Heart right ventricle (tissue), 16 donors: Measurements from ENCODE around the gene SKAP1. TPM values are rescaled to one million over a fixed set of nuclear protein-coding genes. Genes with fewer than 3 reads are reported as not detected.

Experiments
- ATAC-seq, 8 donors: fragments of 200-7000 bp; cut with Tn5 transposase; one replicate each; pipeline ENCODE4 v1.9.1; 2020; ENCODE audit warnings: mild to moderate bottlenecking in 8 of 8, moderate library complexity in 8 of 8, moderate number of reproducible peaks in 1 of 8
- DNase-seq, 2 donors: peaks; one replicate each; pipeline ENCODE4 v3.0.0-alpha.2; 2020
- H3K27ac ChIP-seq, 10 donors: fragments of 200-600 bp; sonication (generic) in 2 of 10; one replicate each; pipeline versions ENCODE4 v1.5.0 to v1.8.0; 2020 to 2022; ENCODE audit warnings: mild to moderate bottlenecking in 3 of 10
- H3K27me3 ChIP-seq, 7 donors: fragments of 200-600 bp; one replicate each; pipeline ENCODE4 v1.8.0; 2021 to 2022; ENCODE audit warnings: mild to moderate bottlenecking in 2 of 7
- H3K36me3 ChIP-seq, 9 donors: fragments of 200-600 bp; sonication (generic) in 1 of 9; one replicate each; pipeline versions ENCODE4 v1.5.0 to v1.8.0; 2020 to 2022; ENCODE audit warnings: mild to moderate bottlenecking in 2 of 9
- H3K4me1 ChIP-seq, 9 donors: fragments of 200-600 bp; sonication (generic) in 1 of 9; one replicate each; pipeline versions ENCODE4 v1.5.0 to v1.8.0; 2020 to 2022; ENCODE audit warnings: mild to moderate bottlenecking in 4 of 9
- H3K4me3 ChIP-seq, 10 donors: fragments of 200-600 bp; sonication (generic) in 2 of 10; one replicate each; pipeline versions ENCODE4 v1.5.0 to v1.8.0; 2020 to 2022; ENCODE audit warnings: mild to moderate bottlenecking in 7 of 10, moderate library complexity in 2 of 10
- H3K9me3 ChIP-seq, 11 donors: fragments of 200-600 bp in 10 of 11; sonication (generic) in 2 of 11; one replicate each; pipeline versions ENCODE4 v1.5.0 to v1.8.0; 2013 to 2022; ENCODE audit warnings: mild to moderate bottlenecking in 2 of 11, control low read depth in 1 of 11, moderate library complexity in 1 of 11
- WGBS, 2 donors: extraction: QIAGEN DNeasy Blood & Tissue Kit; methylation state at CpG; one replicate each; pipeline ENCODE4 v1.1.7; 2013; ENCODE audit warnings: inconsistent platforms in 1 of 2; 5-methylcytosine and 5-hydroxymethylcytosine counted together
- intact Hi-C, 10 donors: fragments of 100-400 bp; cut with DNase I; formaldehyde crosslinking; loops; one replicate each; pipeline versions ENCODE4 v1.11.1 to v1.14.2; 2022
- polyA plus RNA-seq, 2 donors: library from polyadenylated mRNA; stranded (reverse); fragments of 200-250 nt; gene quantifications; one replicate each; pipeline ENCODE4 v1.2.3, GENCODE V29; 2013
- total RNA-seq, 10 donors: library from RNA; stranded (reverse); fragmentation: NEBNext Ultra II Directional in 3 of 10; extraction: Animal tissue kit (Norgen Biotek cat#: 25700) in 3 of 10; gene quantifications; one replicate each; pipeline versions ENCODE4 v1.2.1 to v1.2.4, GENCODE V29; 2021 to 2023
- TF ChIP-seq, protein P1 (sequence below), 9 donors: fragments of 200-600 bp; sonication (generic) in 2 of 9; IDR thresholded peaks; one replicate each; pipeline versions ENCODE4 v1.5.0 to v1.8.0; 2021 to 2022; ENCODE audit warnings: antibody characterized with exemption in 9 of 9, mild to moderate bottlenecking in 5 of 9, moderate library complexity in 1 of 9
- donor health status: Arrhythmogenic right ventricular cardiomyopathy.
- donor health status: ischemic (EF 13 %, LVEDD 7.1; RV severe dilation, severe dysfunction).
- donor health status: healthy with polysubstance abuse.
- donor health status: DM: no; HTN: yes; CAD: no.
- donor health status: DM: no; HTN: no; CAD: no.
- donor health status: ischemic (EF 25% LVEDD 6.9; RV normal size, moderate dysfunction).
- donor health status: ischemic (EF 25% LVEDD 5.7; RV mildly dilated, moderate dysfunction).
- donor health status: healthy.
- donor health status: DM: yes; HTN: yes; CAD: no.
- donor health status: Ischemic cardiomyopathy.
- donor health status: ischemic (EF 35%, LVEDD 5.7; RV mildly dilated, moderate dysfunction).
- donor health status: nonischemic (EF 11% LVEDD 7.7; RV severe dilation, severe dysfunction).
- donor health status: DM: yes; HTN: yes; CAD: no.
- donor health status: PGD.
- donor health status: ischemic (EF 29% LVEDD 5.4; RV normal size, mild dysfunction).
- donor health status: nonischemic (EF 23%, LVEDD 6.1; RV moderate dilation, normal function).

Gene SKAP1
- total and polyA plus RNA-seq, 12 donors = 0.33 to 1.7 (median 0.75) TPM; not detected in 5

DNA sequence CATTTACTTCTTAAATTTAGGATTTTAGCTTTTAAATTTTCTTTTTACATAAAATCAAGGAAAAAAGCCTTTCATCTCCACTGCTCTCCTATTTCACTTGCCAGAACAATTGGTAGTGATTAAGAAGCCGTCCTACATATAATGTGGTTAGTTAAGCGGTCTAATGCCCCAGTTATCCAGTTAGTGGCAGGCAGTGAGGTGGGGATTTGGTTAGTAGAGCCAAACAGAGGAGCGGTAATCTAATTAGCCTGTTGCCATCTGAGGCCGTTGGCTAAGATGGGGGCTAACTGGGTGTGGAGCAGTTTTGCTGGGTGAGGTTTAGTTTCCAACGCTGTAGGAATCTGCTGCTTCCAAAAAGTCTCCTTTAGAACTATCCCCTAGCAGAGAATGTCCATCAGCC, 300.0 kb downstream of the SKAP1 start:
- intact Hi-C loops = loop anchor here (2.0 to 10.0 kb wide), 9 partner anchors 48 to 278 kb away; partner anchors contain the start of genes PNPO (in 1 of the 10) and SP6 (in 1 of the 10)
- DNase-seq (no peak), ATAC-seq (no peak)
- Histone ChIP-seq H3K4me1 (peaks cover 0 to 9% (median 0%) of the 10 kb centered on the region in 9 donors), H3K4me3 (no peak overlapping the region), H3K27ac (no peak overlapping the region), H3K27me3 (peaks cover 0 to 3% (median 0%) of the 10 kb centered on the region in 7 donors), H3K9me3 (no peaks in the 10 kb centered on the region), H3K36me3 (peaks cover 0 to 21% (median 0%) of the 10 kb centered on the region in 9 donors)
- TF ChIP-seq, protein P1, sequence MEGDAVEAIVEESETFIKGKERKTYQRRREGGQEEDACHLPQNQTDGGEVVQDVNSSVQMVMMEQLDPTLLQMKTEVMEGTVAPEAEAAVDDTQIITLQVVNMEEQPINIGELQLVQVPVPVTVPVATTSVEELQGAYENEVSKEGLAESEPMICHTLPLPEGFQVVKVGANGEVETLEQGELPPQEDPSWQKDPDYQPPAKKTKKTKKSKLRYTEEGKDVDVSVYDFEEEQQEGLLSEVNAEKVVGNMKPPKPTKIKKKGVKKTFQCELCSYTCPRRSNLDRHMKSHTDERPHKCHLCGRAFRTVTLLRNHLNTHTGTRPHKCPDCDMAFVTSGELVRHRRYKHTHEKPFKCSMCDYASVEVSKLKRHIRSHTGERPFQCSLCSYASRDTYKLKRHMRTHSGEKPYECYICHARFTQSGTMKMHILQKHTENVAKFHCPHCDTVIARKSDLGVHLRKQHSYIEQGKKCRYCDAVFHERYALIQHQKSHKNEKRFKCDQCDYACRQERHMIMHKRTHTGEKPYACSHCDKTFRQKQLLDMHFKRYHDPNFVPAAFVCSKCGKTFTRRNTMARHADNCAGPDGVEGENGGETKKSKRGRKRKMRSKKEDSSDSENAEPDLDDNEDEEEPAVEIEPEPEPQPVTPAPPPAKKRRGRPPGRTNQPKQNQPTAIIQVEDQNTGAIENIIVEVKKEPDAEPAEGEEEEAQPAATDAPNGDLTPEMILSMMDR (IDR thresholded peaks at IDR 0.05) = no peak
- WGBS, 2 donors = 60 to 67% methylated on average over 5 of the region's 5 CpGs

- Histone ChIP-seq H3K9me3 (no peaks in the 10 kb centered on the region), H3K4me3 (no peak overlapping the region), H3K4me1 (peaks cover 0 to 9% (median 0%) of the 10 kb centered on the region in 9 donors), H3K27ac (no peak overlapping the region), H3K36me3 (peaks cover 0 to 36% (median 0%) of the 10 kb centered on the region in 9 donors), H3K27me3 (peaks cover 0 to 3% (median 0%) of the 10 kb centered on the region in 7 donors)
- WGBS, 2 donors = 37 to 41% methylated on average over 5 of the region's 5 CpGs
- TF ChIP-seq, protein P1 (IDR thresholded peaks at IDR 0.05) = no peak
- intact Hi-C loops = loop anchor here in 4 of 10 donors (5.0 kb wide), 3 partner anchors 46 to 101 kb away; no protein-coding TSS in a partner anchor
- ATAC-seq (no peak), DNase-seq (no peak)
Measured at GRCh38 chr17:48128400-48128799, 301.6 kb downstream of the SKAP1 start.

- TF ChIP-seq, protein P1 (IDR thresholded peaks at IDR 0.05) = no peak
- Histone ChIP-seq H3K4me3 (no peak overlapping the region), H3K9me3 (no peaks in the 10 kb centered on the region), H3K27ac (no peak overlapping the region), H3K4me1 (peaks cover 0 to 9% (median 0%) of the 10 kb centered on the region in 9 donors), H3K27me3 (peaks cover 0 to 3% (median 0%) of the 10 kb centered on the region in 7 donors), H3K36me3 (peaks cover 0 to 45% (median 4%) of the 10 kb centered on the region in 9 donors)
- intact Hi-C loops = loop anchor here in 4 of 10 donors (5.0 kb wide), 3 partner anchors 45 to 100 kb away; no protein-coding TSS in a partner anchor
- DNase-seq (no peak), ATAC-seq (no peak)
- 72 to 76% methylated on average over 9 of the region's 9 CpGs for WGBS, 2 donors
Measured at GRCh38 chr17:48127371-48128051, 302.5 kb downstream of the SKAP1 start.

DNA sequence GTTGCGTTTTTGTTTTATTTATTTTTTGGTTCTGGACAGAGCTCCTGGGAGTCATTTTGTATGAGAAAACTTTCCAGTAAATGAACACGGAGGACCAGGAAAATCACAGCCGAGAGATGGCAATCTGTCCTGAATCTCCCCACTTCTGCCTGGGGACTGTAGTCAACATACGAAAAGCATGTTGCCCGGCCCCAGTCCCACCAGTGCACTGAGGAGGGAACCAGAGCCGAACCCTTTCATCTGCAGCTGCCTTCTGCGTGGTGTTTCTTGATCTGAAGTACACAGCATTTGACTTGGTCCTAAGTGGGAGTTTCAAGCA, 303.5 kb downstream of the SKAP1 start:
- intact Hi-C loops = loop anchor here in 4 of 10 donors (5.0 kb wide), 3 partner anchors 44 to 99 kb away; no protein-coding TSS in a partner anchor
- TF ChIP-seq, protein P1 (IDR thresholded peaks at IDR 0.05) = no peak
- H3K27ac ChIP-seq = no peak overlapping the region

More for the DNA sequence above, 303.5 kb downstream of the SKAP1 start:
- ATAC-seq (no peak), DNase-seq (no peak)
- Histone ChIP-seq H3K4me3 (no peak overlapping the region), H3K36me3 (peaks cover 0 to 55% (median 13%) of the 10 kb centered on the region in 9 donors), H3K27me3 (peaks cover 0 to 3% (median 0%) of the 10 kb centered on the region in 7 donors), H3K9me3 (no peaks in the 10 kb centered on the region), H3K4me1 (peaks cover 0 to 6% (median 0%) of the 10 kb centered on the region in 9 donors)
- 76 to 82% methylated on average over 7 of the region's 7 CpGs for WGBS, 2 donors
